ENCODE results near the gene TRRAP.

TRRAP gene

DNA sequence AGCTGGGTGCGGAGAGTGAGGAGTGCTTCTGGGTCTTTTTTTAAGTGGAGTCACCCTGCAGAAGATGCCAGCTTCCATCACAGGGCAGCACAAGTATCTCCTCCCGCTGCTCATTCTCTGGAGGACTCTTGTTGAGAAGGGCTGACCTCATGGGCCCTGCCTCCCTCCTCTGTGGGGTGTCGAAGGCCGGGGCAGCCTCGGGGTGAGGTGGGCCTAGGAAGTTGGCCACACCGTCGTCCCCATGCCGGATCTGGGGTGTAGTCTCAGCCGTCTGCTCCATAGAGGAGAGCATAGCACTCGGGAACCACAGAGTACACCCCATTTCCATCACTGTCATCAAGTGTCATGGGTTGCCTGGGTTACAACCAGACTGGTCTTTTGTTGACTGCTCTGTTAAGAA is 85.0 kb downstream of the TRRAP start:
- TF ChIP-seq, protein P1, sequence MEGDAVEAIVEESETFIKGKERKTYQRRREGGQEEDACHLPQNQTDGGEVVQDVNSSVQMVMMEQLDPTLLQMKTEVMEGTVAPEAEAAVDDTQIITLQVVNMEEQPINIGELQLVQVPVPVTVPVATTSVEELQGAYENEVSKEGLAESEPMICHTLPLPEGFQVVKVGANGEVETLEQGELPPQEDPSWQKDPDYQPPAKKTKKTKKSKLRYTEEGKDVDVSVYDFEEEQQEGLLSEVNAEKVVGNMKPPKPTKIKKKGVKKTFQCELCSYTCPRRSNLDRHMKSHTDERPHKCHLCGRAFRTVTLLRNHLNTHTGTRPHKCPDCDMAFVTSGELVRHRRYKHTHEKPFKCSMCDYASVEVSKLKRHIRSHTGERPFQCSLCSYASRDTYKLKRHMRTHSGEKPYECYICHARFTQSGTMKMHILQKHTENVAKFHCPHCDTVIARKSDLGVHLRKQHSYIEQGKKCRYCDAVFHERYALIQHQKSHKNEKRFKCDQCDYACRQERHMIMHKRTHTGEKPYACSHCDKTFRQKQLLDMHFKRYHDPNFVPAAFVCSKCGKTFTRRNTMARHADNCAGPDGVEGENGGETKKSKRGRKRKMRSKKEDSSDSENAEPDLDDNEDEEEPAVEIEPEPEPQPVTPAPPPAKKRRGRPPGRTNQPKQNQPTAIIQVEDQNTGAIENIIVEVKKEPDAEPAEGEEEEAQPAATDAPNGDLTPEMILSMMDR (IDR thresholded peaks at IDR 0.05; ENCODE audit: low read depth, low read length, missing control alignments) = no peak
- in situ Hi-C loops (cut with HindIII; ENCODE audit: low sequenced_read_pairs) = no loop called here
- DNase-seq (ENCODE audit: low read depth) = no peak

DNA sequence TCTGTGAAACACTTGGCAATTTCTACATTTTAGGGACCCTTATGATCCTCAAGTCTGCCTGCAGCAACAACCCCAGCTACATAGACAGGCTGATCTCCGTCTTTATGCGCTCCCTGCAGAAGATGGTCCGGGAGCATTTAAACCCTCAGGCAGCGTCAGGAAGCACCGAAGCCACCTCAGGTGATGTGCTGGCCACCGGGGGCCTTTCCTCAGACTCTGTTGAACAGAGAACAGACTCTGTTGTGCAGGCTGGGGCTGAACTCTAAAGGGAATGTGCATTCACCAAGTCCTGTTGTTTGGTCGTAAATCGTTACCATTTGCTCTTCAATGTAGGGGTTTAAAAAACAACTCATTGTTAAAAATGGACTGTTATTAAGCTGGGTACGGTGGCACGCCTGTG is 86.3 kb downstream of the TRRAP start:
- in situ Hi-C loops (cut with HindIII; ENCODE audit: low sequenced_read_pairs) = no loop called here
- no peak for DNase-seq (ENCODE audit: low read depth)
- TF ChIP-seq, protein P1 (IDR thresholded peaks at IDR 0.05; ENCODE audit: low read depth, low read length, missing control alignments) = no peak
- H3K4me3 ChIP-seq (ENCODE audit: low read depth, low read length) = no peak overlapping the region

More for the DNA sequence above, 85.0 kb downstream of the TRRAP start:
- H3K4me3 ChIP-seq (ENCODE audit: low read depth, low read length) = no peak overlapping the region

DNA sequence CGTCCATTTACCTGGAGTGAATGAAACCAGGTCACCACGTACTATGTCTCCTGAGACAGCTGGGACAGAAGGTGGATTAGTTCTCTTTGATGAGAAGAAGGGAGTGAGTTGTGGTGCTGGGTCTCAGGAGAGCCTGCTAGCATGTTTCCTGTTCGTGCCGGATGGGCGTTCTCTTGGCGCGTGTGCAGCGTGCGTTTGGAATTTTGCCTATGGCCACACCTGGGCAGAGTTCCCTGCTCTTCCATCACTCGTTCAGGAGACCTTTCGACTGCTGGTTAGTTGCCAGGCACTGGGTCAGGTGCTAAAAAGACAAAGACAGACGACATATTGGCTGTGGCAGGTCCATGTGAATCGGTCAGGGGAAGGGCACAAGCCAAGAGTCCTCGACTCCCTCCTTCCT is 90.3 kb downstream of the TRRAP start:
- TF ChIP-seq, protein P1 (IDR thresholded peaks at IDR 0.05; ENCODE audit: low read depth, low read length, missing control alignments) = no peak
- in situ Hi-C loops (cut with HindIII; ENCODE audit: low sequenced_read_pairs) = no loop called here
- DNase-seq (ENCODE audit: low read depth) = no peak
- H3K4me3 ChIP-seq (ENCODE audit: low read depth, low read length) = no peak overlapping the region

DNA sequence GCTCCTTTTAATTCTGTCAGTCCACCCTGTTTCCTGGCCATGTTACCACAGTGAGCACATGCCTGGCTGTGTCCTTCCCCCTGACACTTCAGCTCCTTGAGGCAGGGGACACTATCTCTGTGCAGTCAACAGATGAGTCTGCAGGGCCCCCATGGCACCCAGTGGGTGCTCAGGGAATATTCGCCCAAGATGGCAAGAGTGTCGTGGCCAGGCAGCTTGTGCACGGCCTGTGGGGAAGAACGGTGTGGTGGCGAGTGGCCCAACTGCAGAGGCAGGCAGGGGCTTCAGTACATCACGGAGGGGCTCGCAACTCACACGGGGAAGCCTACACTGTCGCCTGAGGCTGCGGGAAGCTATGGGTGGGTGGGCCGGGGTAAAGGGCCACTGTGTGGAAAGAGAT is 91.1 kb downstream of the TRRAP start:
- TF ChIP-seq, protein P1 (IDR thresholded peaks at IDR 0.05; ENCODE audit: low read depth, low read length, missing control alignments) = no peak
- in situ Hi-C loops (cut with HindIII; ENCODE audit: low sequenced_read_pairs) = no loop called here
- no peak for DNase-seq (ENCODE audit: low read depth)
- no peak overlapping the region for H3K4me3 ChIP-seq (ENCODE audit: low read depth, low read length)

DNA sequence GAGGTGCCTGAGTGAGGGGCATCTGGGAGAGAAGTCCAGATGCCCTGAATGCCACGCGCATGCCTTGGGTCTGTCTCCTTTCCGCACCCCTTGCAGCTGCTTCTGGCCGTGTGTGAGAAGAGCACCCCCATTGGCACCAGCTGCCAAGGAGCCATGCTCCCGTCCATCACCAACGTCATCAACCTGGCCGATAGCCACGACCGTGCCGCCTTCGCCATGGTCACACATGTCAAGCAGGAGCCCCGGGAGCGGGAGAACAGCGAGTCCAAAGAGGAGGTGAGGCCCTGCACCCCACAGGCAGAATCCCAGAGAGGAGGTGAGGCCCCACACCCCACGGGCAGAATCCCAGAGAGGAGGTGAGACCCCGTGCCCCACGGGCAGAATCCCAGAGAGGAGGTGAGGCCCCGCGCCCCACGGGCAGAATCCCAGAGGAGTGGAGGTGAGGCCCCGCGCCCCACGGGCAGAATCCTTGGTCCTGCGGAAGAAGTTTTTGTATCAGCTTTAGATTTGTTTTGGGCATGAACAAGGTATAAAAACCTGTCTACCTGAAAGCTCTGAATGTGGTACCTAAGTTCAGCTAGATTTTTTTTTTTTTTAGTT is 91.8 kb downstream of the TRRAP start:
- TF ChIP-seq, protein P1 (IDR thresholded peaks at IDR 0.05; ENCODE audit: low read depth, low read length, missing control alignments) = no peak
- no peak for DNase-seq (ENCODE audit: low read depth)
- H3K4me3 ChIP-seq (ENCODE audit: low read depth, low read length) = no peak overlapping the region
- in situ Hi-C loops (cut with HindIII; ENCODE audit: low sequenced_read_pairs) = no loop called here

DNA sequence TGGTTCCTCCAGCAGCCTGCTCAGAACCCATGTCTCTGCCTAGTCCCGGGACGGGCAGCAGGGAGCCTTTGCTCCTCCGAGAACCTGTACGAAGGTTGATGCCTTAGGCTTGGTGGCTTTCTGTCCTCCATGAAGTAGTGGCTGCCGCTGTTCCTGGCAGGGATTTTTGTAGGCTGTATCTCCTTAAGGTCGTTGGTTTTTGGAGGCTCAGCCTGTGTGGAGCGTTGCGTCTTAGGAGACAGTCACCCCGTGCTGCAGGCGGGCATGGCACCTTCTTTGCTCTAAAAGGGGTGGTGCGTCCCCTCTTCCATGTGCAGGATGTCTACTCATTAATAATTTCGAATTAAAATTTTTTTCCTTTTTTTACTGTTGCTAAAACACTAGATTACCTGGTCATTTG is 92.5 kb downstream of the TRRAP start:
- in situ Hi-C loops (cut with HindIII; ENCODE audit: low sequenced_read_pairs) = no loop called here
- TF ChIP-seq, protein P1 (IDR thresholded peaks at IDR 0.05; ENCODE audit: low read depth, low read length, missing control alignments) = no peak
- no peak overlapping the region for H3K4me3 ChIP-seq (ENCODE audit: low read depth, low read length)
- no peak for DNase-seq (ENCODE audit: low read depth)

All from astrocyte of the cerebellum (primary cell).